Brain microvascular endothelial cell (primary cell): ENCODE measurements around the gene VRK2.

Experiments used
- DNase-seq: peaks from one replicate; pipeline ENCODE4 v3.0.0-alpha.2; 2020
- H3K27ac ChIP-seq: fragments of 250-450 bp; sonication (Bioruptor Pico); 2 replicates; pipeline ENCODE4 v1.5.1; 2020; ENCODE audit warnings: mild to moderate bottlenecking, moderate library complexity
- H3K27me3 ChIP-seq: fragments of 250-450 bp; sonication (Bioruptor Pico); replicated peaks from 2 replicates; pipeline ENCODE4 v1.5.1; 2020; ENCODE audit warnings: mild to moderate bottlenecking
- H3K36me3 ChIP-seq: fragments of 250-450 bp; sonication (Bioruptor Pico); replicated peaks from 2 replicates; pipeline ENCODE4 v1.5.1; 2020; ENCODE audit warnings: mild to moderate bottlenecking
- H3K4me3 ChIP-seq: 2 replicates; pipeline ENCODE4 v1.5.1; 2011; ENCODE audit warnings: low read depth, mild to moderate bottlenecking, control low read depth, low read length, moderate library complexity
- CTCF ChIP-seq: IDR thresholded peaks from 2 replicates; pipeline ENCODE4 v1.5.1; 2011; ENCODE audit warnings: low read depth, mild to moderate bottlenecking, moderate library complexity, low read length, control low read depth, inconsistent platforms; ENCODE audit errors: missing control alignments
- in situ Hi-C: cut with HindIII; loops from 2 replicates; pipeline ENCODE4 v1.10.0; 2017; ENCODE audit warnings: low sequenced_read_pairs, low pct_ligation_motif_present

The VRK2 gene

GRCh38 chr2:58194458-58194857 is 147.9 kb downstream of the VRK2 start:
- in situ Hi-C loops, result no loop called here
- peaks cover 2% of the 10 kb centered on the region for H3K36me3 ChIP-seq
- H3K27ac ChIP-seq, result no peak overlapping the region
- H3K27me3 ChIP-seq, result no peaks in the 10 kb centered on the region
- H3K4me3 ChIP-seq, result no peak overlapping the region
- TF ChIP-seq CTCF, result no peak
- DNase-seq, result no peak

GRCh38 chr2:58195662-58196061 is 149.1 kb downstream of the VRK2 start:
- TF ChIP-seq CTCF, result no peak
- in situ Hi-C loops, result no loop called here
- H3K4me3 ChIP-seq, result no peak overlapping the region
- H3K27ac ChIP-seq, result no peak overlapping the region
- no peak for DNase-seq
- peaks cover 2% of the 10 kb centered on the region for H3K36me3 ChIP-seq
- no peaks in the 10 kb centered on the region for H3K27me3 ChIP-seq

- DNase-seq, result no peak
- in situ Hi-C loops, result no loop called here
- Histone ChIP-seq H3K36me3 (peaks cover 2% of the 10 kb centered on the region), H3K4me3 (no peak overlapping the region), H3K27me3 (no peaks in the 10 kb centered on the region), H3K27ac (no peak overlapping the region)
- no peak for TF ChIP-seq CTCF
These were observed 151.3 kb downstream of the VRK2 start for GRCh38 chr2:58197894-58198293.

- no peak for TF ChIP-seq CTCF
These were observed 155.8 kb downstream of the VRK2 start for GRCh38 chr2:58202404-58202803.

GRCh38 chr2:58203018-58203417 is 156.4 kb downstream of the VRK2 start:
- in situ Hi-C loops, result no loop called here
- DNase-seq, result no peak
- no peak overlapping the region for H3K4me3 ChIP-seq
- H3K27ac ChIP-seq, result no peak overlapping the region
- TF ChIP-seq CTCF, result no peak
- no peaks in the 10 kb centered on the region for H3K36me3 ChIP-seq
- H3K27me3 ChIP-seq, result no peaks in the 10 kb centered on the region

More at GRCh38 chr2:58202404-58202803, 155.8 kb downstream of the VRK2 start:
- H3K27me3 ChIP-seq, result no peaks in the 10 kb centered on the region
- H3K36me3 ChIP-seq, result peaks cover 2% of the 10 kb centered on the region
- in situ Hi-C loops, result no loop called here
- no peak overlapping the region for H3K4me3 ChIP-seq
- H3K27ac ChIP-seq, result no peak overlapping the region
- DNase-seq, result no peak

- DNase-seq, result peak; percentile 16
- Histone ChIP-seq H3K27me3 (no peaks in the 10 kb centered on the region), H3K4me3 (no peak overlapping the region), H3K36me3 (no peaks in the 10 kb centered on the region), H3K27ac (no peak overlapping the region)
- no peak for TF ChIP-seq CTCF
- in situ Hi-C loops, result no loop called here
These were observed 157.8 kb downstream of the VRK2 start for GRCh38 chr2:58204195-58204959.
